ENCODE data around the gene APBA1.
"Not testable (repeated sequence)": the region's sequence is repeated elsewhere in the genome, so short reads cannot be mapped to it uniquely, and the experiment has no call there.

The APBA1 gene

DNA sequence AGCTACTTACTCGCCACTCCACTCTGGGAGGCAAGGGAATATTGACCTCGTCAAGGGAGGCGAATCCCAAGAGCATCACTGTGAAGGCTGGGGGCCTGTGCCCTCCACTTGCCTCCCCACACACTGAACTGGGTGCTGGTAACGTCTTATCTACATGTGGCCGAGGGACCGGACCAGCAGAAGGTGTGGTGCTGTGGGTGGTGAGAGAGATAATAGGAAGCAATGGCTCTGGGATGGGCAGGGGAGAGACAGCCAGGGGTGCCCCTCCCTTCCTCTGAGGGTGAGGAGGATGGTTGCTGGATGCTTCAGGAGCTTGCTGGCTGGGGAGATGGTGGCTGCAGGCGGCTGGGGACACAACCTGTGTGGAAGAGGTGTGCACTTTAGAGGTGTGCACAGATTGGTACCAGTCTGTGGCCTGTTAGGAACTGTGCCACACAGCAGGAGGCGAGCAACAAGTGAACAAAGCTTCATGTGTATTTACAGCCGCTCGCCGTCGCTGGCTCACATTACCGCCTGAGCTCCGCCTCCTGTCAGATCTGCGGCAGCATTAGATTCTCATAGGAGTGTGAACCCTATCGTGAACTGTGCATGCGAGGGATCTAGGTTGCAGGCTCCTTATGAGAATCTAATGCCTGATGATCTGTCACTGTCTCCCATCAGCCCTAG, 246.9 kb downstream of the APBA1 start:
- no peak for DNase-seq (ENCODE audit: low read depth, low spot score)
- H3K27ac ChIP-seq, result no peak overlapping the region

DNA sequence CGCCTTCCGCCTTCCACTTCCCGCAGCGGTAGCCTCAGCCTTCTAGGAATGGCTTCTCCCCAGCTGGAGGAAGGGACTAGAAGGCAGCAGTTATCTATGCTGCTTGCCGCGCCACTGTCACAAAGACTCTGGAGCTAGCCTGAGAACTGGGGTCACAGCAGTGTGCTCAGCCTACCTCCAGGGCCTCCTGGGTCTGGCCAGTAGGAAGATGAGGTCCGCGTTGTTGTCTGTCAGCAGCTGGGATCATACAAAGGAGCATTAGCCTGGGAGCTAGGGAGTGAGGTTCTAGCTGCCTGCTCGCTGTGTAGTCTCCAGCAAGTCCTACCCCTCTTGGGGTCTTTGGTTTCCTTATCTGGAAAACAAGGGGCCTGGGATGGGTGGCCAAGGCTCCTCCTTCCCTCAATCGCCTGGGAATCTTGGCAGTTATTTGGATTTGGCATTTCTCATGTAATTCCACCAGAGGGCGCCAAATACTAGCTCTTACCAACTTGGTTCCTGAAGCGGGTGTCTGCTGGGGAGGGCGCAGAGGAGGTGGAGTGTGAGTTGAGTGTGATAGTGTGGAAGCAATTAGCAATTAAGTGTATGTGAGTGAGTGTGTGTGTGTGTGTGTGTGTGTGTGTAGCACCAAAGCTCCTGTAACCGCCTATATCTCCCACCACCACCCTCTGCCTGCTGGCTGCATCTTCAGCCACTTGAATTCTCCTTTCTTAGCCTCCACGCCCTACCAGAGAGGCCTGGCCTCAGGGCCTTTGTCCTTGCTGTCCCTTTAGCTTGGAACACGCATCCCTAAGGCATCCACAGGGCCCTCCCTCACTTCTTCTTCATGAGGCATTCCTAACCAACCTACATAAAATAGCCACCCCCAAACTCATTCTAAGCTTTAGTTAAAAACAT, 250.0 kb downstream of the APBA1 start:
- H3K27ac ChIP-seq, result no peak overlapping the region
- DNase-seq (ENCODE audit: low read depth, low spot score), result no peak

GRCh38 chr9:69420611-69421270, 251.4 kb downstream of the APBA1 start:
- H3K27ac ChIP-seq, result no peak overlapping the region
- no peak for DNase-seq (ENCODE audit: low read depth, low spot score)

- H3K27ac ChIP-seq, result no peak overlapping the region
- DNase-seq (ENCODE audit: low read depth, low spot score), result no peak
These were observed 259.4 kb downstream of the APBA1 start for GRCh38 chr9:69412741-69413150.

GRCh38 chr9:69411931-69412740, 260.0 kb downstream of the APBA1 start:
- DNase-seq (ENCODE audit: low read depth, low spot score), result no peak
- H3K27ac ChIP-seq, result no peak overlapping the region

- no peak overlapping the region for H3K27ac ChIP-seq
- DNase-seq (ENCODE audit: low read depth, low spot score), result no peak
These were observed 260.9 kb downstream of the APBA1 start for GRCh38 chr9:69411246-69411645.

DNA sequence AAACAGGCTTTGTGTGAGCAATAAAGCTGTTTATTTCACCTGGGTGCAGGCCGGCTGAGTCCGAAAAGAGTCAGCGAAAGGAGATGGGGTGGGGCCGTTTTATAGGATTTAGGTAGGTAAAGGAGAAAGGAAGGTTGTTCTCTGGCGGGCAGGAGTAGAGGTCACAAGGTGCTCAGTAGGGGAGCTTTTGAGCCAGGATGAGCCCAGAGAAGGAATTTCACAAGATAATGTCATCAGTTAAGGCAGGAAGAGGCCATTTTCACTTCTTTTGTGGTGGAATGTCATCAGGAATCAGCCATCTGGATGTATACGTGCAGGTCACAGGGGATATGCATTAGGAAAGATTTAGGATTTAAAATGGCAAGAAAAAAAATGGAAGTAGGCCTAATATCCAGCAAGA, 262.2 kb downstream of the APBA1 start:
- H3K27ac ChIP-seq; DNase-seq (ENCODE audit: low read depth, low spot score): not testable (repeated sequence)

- no peak for DNase-seq (ENCODE audit: low read depth, low spot score)
- no peak overlapping the region for H3K27ac ChIP-seq
These were observed 271.7 kb downstream of the APBA1 start for GRCh38 chr9:69400470-69400869.

GRCh38 chr9:69397384-69398214, 274.6 kb downstream of the APBA1 start:
- no peak for DNase-seq (ENCODE audit: low read depth, low spot score)
- H3K27ac ChIP-seq, result no peak overlapping the region

- DNase-seq (ENCODE audit: low read depth, low spot score), result no peak
- no peak overlapping the region for H3K27ac ChIP-seq
These were observed 275.4 kb downstream of the APBA1 start for GRCh38 chr9:69396759-69397158.

GRCh38 chr9:69395718-69396117, 276.5 kb downstream of the APBA1 start:
- no peak for DNase-seq (ENCODE audit: low read depth, low spot score)
- H3K27ac ChIP-seq, result no peak overlapping the region

GRCh38 chr9:69393425-69393824, 278.7 kb downstream of the APBA1 start:
- DNase-seq (ENCODE audit: low read depth, low spot score), result no peak
- no peak overlapping the region for H3K27ac ChIP-seq

GRCh38 chr9:69392826-69393225, 279.3 kb downstream of the APBA1 start:
- H3K27ac ChIP-seq, result no peak overlapping the region
- no peak for DNase-seq (ENCODE audit: low read depth, low spot score)

- no peak for DNase-seq (ENCODE audit: low read depth, low spot score)
- H3K27ac ChIP-seq, result no peak overlapping the region
These were observed 280.2 kb downstream of the APBA1 start for GRCh38 chr9:69391946-69392345.

GRCh38 chr9:69391487-69391886, 280.7 kb downstream of the APBA1 start:
- DNase-seq (ENCODE audit: low read depth, low spot score), result no peak
- no peak overlapping the region for H3K27ac ChIP-seq

- DNase-seq (ENCODE audit: low read depth, low spot score), result no peak
- H3K27ac ChIP-seq, result no peak overlapping the region
These were observed 282.7 kb downstream of the APBA1 start for GRCh38 chr9:69389437-69389995.

DNA sequence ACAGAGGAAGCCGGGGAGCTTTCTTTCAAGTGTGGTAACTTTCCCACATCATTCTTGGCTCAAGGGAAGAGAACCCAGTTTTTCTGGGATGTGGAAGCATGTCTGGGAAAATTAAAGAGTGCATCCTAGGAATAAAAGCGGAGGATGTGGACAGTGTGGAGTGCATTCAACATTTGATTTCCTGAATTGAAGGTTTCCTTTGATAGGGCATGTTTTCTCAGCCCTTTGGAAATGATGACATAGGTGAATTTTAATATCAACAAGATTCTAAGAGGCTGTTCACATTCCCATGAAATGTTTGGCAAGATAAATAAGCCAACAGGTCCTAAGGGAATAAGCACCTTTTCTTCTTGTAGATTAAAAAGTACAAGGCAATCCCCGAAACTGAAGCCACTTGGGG, 283.6 kb downstream of the APBA1 start:
- no peak overlapping the region for H3K27ac ChIP-seq
- no peak for DNase-seq (ENCODE audit: low read depth, low spot score)

DNA sequence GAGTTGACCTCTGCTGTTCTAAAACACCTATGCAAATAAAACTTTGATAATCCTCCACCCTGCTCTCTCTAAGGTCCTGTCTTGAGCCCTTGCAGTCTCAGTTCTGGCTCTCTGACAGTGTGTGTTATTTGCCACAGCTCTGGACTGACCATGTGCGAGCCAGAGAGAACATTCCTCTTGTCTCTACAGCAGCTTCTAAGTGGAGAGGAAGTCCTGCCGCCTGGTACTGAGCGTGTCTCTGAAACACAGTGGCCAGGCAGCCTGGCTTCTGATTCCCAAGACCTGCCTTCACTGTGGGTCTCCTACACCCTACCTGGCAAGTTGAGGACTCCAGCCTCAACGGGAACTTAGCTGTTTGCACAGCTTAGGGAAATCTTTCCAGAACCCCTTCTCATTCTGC, 285.5 kb downstream of the APBA1 start:
- H3K27ac ChIP-seq, result no peak overlapping the region
- DNase-seq (ENCODE audit: low read depth, low spot score), result no peak

DNA sequence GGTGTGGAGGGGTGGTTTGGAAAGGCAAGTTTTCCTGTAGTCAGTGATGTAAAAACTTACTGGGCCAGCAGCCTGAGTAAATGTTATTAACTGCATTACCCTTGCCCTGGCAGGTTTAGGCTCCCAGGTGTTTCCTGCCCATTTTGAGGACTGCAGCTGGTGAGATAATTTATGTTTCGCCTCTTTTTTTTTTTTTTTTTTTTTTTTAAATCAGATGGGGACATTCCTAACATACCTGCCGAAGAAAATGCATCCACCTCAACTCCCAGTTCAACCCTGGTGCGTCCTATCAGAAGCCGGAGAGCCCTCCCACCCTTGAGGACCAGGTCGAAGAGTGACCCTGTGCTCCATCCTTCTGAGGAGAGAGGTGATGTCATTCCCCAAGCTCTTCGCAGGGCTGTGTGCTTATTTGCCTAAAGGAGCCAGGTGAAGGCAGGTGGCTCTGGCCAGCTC, 286.6 kb downstream of the APBA1 start:
- no peak for DNase-seq (ENCODE audit: low read depth, low spot score)

More for the DNA sequence above, 286.6 kb downstream of the APBA1 start:
- no peak overlapping the region for H3K27ac ChIP-seq

Measured in epithelial cell of prostate (primary cell).